NCI-H526 (cell line): ENCODE data around the gene CFAP46.
"Not testable (repeated sequence)": the region's sequence is repeated elsewhere in the genome, so short reads cannot be mapped to it uniquely, and the experiment has no call there.

Source experiments
- DNase-seq, 2 experiments: peaks; one replicate each; lab custom pipeline; 2025; lab: John Stamatoyannopoulos, UW

CFAP46 gene

DNA sequence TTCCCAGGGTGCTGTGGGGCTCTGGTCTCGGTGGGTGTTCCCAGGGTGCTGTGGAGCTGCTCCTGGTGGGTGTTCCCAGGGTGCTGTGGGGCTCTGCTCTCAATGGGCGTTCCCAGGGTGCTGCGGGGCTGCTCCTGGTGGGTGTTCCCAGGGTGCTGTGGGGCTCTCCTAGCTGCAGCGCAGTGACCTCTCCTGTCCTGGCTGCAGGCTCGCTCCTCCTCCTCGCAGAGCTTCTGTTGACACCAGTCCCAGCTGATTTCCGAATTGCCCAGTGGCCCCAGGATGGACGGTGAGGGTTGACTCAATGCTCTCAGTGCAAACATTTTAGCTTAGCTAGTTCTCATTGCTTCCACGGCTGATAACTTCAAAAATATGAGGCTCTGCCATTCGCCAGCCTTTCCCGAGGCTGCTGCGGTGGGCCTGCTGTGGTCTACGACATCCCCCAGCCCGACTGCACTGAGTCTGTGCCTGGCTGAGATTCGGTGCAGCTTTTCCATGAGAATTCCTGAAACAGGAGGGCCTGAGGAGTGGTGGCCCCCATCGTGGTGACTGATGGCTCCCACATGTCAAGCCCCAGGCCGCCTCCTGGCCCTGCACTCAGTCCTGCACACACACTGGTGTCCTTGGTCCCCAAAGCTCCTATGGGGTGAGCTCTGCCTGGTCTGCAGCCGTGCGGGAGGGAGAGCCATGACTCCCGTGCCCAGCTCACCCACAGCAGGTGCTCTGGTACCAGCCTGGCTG is 98.1 kb downstream of the CFAP46 start:
- no peak for DNase-seq

DNA sequence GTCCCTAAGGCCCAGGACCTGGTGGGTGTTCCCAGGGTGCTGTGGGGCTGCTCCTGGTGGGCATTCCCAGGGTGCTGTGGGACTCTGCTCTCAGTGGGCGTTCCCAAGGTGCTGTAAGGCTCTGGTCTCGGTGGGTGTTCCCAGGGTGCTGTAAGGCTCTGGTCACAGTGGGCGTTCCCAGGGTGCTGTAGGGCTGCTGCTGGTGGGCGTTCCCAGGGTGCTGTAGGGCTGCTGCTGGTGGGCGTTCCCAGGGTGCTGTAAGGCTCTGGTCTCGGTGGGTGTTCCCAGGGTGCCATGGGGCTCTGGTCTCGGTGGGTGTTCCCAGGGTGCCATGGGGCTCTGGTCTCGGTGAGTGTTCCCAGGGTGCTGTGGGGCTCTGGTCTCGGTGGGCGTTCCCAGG is 99.1 kb downstream of the CFAP46 start:
- DNase-seq: not testable (repeated sequence)

DNA sequence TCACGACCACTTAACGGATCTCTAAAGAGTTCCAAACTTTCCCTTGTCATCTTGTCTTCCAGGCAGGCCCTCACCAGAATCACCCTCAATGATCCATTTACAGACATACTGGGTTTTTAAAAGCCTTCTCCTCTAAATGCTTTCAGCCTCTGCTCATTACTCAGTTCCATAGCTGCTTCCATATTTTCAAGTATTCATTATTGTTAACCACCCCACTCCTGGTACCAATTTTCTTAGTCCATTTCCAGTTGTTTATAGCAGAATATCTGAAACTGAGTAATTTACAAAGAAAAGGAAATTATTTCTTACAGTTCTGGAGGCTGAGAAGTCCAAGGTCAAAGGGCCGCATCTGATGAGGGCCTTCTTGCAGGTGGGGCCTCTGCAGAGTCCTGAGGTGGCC is 100.0 kb downstream of the CFAP46 start:
- DNase-seq: no peak

DNA sequence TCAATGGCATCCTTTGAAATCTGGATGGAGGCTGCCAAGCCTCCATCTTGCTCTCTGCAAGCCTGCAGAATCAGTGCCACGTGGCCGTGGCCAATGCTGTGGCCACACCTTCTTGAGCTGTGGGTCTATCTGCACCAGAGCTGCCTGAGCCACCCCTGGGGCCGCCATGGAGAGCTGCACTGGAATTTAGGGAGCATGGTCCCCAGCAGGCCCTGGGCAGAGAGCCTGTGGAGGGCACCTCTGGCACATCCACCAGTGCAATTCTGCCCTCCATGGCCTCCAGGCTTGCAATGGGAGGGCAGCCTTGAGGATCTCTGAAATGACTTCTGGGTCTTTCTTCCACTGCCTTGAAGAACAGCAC is 100.8 kb downstream of the CFAP46 start:
- DNase-seq: no peak

DNA sequence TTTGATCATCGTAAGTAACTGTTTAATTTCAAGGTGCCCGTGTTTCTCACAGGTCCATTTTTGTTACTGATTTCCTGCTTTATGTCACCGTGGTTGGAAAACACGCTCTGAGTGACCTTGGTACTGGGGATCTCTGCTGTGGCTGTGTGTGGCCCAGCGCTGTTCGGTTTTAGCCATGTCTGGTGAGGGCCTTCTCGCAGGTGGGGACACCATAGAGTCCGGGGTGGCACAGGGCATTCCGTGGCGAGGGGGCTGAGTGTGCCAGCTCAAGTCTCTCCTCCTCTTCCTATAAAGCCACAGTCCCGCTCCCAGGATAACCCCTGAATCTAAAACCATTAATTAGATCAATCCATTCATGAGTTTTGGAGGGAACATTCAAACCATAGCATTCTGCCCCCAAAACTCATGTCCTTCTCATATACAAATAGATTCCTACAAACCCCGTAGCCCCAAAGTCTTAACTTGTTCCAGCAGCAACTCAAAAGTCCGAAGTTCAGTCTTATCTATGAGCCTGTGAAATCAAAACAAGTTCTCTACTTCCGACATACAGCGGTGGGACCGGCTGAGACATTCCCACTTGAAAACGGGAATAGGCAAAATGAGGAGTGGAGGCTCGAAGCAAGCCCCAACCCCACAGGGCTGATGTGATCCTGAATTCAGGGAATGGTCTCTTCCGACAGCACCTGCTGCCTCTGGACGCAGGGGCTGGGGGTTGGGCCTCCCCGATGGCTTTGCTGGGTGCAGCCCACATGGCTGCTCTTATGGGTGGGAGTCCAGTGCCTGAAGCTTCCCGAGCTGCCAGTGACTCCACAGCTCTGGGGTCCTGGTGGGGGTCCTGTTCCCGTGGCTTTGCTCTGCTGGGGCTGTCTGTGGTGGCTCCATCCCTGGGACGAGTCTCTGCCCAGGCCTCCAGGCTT is 101.4 kb downstream of the CFAP46 start:
- DNase-seq: no peak

DNA sequence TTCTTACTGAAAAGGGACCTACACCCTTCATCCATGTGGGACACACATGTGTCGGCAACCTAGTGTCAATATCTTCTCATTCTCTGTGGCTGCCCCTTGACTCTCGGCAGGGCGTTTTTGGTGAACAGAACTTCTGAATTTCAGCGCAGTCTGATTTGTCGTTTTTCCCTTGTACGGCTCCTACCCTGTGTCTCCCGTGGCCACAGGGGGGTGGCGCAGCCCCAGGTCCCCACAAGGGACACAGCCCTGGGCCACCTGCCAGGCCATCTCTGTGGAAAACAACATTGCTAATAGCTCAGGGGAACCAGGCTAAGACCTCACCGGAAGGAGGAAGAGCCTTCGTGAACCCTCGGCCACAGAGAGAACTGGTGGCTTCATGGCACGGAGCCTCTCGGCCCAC is 103.3 kb downstream of the CFAP46 start:
- no peak for DNase-seq

DNA sequence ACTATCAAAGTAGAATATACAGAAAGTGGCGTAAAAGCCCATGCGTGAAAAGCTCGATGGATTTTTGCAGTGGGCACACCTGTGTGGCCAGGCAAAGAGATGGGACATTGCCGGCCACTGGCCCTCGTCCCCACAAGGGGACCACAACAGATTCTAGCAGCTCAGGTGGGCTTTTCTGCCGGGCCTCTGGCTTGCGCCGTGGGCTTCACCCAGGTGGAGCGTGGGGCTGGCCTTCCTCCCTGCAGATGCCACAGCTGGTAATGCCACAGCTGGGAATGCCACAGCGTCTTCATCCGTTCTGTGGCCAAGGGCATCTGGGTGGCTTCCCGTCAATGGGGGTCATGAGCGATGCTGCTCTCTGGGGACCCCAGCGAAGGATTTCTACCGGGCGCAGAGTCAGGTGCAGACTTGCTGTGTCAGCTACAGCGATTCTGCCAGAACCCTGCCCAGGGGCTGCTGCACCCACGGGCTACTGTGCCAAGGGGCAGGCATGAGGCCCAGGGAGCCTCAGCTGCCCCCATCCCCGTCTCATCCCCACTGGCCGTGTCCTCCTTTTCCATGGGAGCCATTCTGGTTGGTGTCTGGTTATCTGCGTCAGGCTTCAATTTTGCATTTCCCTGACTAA is 103.9 kb downstream of the CFAP46 start:
- DNase-seq: no peak

DNA sequence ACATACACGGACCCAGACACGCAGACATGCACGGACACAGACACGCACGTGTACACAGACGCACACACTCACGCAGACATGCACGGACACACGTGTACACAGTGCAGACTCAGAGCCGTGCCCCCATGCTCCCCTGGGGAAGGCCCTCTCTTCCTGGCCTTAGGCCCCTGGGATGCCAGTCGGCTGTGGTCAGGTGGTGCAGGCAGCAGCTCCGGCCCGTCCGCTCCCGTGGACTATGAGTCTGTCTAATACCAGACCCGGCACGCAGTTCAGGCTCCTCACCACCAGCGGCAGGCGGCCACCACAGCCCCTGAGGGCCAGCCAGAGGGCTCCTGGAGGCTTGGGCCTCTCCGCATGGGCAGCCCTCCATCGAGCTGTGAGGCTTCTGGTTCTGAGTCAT is 104.5 kb downstream of the CFAP46 start:
- DNase-seq: no peak

DNA sequence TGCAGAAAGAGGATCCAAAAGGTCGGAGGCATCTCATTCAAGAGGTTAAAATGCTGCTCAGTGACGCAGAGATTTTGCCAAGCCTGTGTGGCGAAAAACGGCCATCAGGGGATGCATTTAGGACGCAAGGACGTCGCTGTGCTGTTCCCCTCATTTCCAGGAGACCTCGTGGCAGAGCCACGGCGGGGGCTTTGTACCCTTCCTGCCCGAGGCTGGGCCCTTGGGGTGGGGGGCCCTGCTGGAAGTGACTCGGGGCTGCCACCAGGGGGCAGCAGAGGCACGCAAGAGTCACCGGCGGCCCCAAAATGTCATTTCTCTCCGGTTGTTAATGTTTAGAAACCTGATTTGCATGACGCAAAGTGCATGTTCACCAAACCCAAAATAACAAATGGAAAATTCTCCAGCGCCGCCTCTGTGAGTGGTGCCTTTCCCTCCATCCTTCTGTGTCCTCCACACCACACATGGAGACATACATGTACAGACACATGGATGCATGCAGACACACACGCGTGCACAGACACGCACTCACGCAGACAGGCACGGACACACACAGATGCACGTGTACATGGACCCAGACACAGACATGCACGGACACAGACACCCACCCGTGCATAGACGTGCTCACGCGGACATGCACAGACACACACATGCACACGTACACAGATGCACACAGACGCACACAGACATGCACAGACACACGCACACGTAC is 105.4 kb downstream of the CFAP46 start:
- peak in 1 of 2 experiments; percentile 54 for DNase-seq

DNA sequence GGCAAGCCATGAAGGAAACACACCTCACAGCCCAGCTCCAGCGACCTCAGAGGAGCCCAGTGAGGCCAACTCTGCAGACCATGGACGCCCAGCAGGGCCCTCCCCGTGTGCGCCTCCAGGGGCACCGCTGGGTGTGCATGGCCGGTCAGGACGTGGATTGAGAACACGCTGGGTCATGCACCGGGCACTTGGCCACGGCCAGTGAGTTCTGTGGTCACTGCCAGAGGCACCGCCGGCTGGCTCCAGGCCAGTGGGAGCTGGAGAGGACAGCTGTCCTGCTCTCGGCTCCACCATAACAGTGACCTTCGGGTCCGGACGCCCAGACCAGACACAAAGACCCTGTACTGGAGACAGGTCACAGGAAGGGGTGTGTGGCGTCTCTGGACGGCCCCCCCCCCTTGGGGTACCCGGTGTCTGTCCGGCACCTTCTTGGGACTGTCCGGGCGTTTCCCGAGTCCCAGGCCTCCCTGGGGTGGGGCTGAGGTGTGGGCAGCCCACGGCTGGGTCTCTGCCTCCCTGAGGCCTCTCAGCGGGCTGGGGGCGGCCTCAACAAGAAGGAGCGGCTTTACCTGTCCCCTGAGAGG is 106.0 kb downstream of the CFAP46 start:
- no peak for DNase-seq

DNA sequence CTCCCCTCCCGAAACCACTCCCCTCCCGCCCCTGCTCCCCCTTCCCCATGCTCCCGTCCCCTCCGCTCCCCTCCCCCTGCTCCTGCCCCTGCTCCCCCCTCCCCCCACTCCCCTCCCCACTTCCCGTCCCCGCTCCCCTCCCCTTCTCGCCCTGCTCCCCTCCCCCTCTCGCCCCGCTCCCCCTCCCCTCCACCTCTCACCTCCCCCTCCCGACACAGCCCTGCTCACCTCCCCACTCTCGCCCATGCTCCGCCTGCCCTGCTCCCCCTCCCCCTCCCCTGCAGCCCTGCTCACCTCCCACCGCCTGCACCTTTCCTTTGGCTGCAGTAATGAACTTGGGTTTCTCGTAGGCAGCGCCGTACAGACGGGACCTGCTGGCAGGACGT is 106.5 kb downstream of the CFAP46 start:
- no peak for DNase-seq

DNA sequence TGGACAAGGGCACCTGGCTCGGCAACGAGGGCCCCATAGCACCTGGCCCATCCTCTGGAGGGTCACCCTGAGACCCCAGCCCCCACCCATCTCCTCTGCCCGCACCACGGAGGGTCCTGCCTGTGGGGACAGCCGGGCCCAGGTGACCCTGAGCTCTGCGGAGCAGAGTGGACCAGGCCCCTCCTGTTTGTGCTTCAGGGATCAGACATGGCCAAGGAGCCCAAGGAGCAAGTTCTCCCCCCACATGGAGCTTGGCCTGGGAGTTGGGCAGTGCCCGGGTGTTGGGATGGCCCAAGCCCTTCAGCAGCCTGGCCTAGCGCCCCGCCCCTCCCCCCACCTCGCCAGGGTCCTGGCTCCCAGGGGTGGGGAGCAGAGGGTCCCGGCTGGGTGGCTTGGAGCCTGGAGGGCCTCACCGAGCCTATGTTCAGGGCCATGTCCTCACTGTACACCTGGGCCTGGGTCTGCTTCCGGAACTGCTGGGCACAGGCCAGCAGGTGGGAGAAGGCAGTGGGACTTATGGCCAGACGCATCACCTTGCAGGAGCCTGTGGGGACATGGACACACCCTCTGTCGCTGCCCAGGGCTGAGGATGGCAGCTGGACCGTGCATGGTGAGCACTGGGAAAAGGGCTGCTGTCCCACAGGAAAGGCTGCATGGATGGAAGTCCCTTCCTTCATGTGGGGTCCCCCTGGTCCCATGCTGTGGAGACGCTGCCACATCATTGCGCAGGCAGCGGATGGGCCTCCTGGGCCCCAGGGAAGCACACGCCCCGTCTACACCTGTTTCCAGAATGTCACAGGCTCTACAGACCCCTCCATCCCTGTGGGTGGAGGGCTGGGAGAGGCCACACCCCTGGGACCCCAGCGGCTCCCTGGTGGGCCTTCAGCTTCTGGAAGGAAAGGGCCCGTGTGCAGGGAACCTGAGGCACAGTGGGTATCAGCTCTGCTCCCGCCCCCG is 107.2 kb downstream of the CFAP46 start:
- DNase-seq: no peak

DNA sequence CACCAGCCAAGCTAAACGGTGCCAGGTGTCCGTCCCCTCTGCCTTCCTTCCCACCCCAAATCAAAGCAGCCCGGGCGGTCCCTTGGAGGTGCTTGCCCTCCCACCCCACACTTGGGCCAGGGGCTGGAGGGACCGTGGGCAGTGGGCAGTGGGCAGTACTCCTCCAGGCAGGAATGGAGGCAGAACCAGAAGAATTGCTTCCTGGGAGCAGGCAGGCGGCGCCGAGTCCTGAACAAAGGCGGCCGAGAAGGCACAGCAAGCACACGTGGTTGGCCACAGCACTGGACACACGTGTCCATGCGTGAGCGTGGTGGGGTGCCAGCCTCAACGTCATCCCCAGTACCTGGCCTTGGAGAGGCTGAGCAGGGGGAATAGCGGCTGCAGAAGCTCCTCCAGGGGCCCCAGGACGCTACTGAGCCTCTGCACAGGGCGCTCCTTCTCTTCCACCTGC is 108.0 kb downstream of the CFAP46 start:
- DNase-seq: no peak

DNA sequence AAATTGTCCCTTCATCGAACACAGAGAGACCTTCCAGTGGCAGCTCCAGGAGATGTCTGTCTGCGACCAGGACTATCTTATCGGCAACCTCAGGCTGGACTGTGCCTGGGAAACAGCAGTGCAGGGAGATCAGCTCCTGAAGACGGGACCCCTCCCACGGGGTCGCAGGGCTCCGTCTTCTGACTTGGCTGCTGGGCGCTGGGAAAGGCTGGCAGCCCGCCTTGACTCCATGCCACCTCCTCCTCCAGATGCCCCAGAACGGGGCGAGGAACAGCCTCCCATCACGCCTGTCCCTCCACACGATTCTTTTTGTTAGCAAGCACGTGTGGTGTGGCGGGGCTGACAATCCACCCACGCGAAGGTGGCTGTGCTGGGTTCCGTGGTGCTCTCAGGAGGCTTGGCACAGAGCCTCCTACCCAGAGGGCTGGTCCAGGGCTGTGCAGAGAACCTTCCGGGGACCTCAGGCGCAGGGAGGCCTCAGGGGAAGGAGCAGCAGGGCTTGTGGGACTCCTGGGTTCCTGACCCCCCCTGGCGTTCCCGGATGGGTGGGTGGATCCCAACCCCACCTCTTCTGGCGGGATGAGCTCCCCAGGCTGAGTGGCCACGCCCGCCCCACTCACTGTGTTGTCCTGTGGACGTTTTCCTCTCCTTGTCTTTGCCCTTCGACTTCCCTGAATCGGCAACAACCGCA is 108.8 kb downstream of the CFAP46 start:
- DNase-seq: no peak

DNA sequence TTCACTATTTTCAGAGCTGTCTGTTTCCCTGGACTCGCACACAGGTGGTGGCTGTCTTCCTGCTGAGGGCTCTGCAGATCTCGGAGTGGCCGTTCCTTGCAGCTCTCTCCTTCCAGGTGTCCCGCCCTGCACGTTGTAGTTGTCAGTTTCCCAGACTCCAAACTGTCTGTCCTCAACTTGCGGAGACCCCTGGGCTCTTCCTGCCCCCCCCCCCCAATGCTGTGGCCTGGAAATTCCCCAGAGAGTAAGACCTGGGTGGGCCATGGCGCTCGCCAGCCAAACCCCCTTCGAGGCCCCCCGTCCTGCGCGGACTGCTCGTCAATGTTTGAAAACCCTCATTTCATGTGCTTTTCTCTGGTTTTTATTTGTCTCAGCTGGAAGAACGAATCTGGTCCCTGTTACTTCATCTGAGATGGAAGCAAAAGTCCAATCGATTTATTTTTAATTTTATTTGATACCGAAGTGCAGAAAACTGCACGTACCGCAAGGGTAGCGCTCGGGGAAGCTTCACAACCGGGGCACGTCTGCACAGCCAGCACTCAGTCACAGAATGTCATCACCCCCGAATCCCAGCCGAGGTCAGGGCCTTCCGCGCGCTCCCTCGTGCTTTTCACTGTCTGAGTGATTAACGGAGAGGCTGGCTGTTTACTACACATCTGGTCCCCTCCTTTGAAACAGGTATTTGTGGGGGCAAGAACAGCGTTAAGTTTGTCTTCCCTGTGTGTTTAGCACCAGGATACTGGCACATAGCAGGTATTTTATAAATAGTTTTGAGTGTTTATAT is 110.0 kb downstream of the CFAP46 start:
- no peak for DNase-seq

DNA sequence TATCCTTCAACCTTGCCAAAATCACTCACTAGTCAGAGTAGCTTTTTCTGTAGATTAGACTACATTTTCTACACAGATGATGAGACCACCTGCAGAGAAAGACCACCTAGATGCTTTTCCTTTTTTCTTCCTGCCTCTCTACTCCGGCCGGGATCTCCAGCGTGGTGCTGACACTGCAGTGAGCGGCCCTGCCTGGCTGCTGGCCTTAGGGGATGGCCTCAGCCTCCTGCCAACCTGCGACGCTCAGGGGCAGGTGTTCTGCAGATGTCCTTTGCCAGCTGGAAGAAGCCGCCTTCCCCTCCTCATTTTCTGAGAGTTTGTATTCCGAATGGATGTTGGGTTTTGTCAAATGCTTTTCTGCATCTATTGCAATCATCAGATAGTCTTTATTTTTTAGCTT is 113.0 kb downstream of the CFAP46 start:
- DNase-seq: no peak

DNA sequence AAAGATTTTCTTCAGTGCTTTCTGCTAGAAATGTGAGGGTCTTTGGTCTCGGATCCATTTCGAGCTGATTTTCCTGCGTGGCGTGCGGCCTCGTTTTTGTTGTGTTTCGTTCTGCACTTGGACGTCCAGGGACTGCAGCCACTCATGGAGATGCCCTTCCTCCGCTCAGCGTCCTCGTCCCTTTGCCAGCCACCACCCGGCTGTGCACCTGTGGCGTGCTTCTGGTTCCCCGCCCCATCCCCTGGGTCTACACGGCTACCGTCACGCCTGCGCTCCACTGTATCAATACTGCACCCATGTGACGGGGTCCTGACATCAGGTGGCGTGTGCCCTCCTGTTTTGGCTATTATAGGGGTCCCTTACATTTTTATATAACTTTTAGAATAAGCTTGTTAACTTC is 113.7 kb downstream of the CFAP46 start:
- no peak for DNase-seq

DNA sequence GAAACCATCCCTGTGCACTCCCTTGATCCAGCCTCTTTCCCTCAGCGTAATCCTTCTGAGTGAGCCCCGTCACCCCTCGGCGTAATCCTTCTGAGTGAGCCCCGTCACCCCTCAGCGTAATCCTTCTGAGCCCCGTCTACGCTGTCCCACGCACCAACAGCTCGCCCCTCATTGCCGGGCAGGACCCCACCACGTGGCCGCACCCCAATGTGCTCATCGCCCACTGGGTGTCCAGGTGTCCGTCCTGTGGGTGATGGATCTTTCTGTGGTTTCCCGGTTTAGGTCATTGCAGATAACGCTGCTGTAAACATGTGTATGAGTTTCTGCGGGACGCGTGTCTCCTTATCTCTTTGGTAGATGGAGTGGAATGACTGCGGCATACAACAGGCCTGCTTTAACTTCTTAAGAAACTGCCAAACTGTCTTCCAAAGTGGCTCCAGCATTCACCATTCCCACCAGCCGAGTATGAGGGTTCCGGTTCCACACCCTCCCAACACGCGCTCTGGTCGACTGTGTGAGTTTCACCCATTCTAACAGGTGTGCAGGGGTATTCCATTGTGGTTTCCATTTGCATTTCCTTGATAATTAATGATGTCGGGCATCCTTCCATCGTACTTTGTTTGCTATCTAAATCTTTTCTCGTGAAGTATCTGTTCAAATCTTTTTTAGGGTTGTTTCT is 114.4 kb downstream of the CFAP46 start:
- DNase-seq: no peak

DNA sequence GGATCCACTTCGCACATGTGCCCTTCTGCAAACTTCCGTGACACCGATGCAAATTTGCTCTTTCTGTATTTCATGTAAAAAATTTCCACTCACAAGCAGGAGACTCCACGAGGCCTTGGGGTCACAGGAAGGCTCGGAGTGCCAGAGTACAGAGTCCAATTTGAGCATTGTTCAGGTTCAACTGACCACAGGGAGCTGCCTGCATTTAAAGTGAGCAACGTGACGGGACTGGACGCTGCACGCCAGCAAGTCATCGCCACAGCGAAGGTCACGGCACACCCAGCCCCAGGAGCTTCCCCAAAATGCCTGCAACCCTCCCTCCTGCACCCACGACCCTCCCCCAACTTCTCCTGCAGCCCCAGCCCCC is 115.0 kb downstream of the CFAP46 start:
- DNase-seq: no peak
